Esophagus muscularis mucosa (tissue), 4 donors: Measurements from ENCODE around the gene SLC1A4. TPM values are rescaled to one million over a fixed set of nuclear protein-coding genes. Genes with fewer than 3 reads are reported as not detected.

Experiments
- DNase-seq: peaks from one replicate; pipeline ENCODE4 v3.0.0-alpha.2; 2017; ENCODE audit errors: extremely low spot score
- H3K27ac ChIP-seq, 4 donors: fragments of 200-600 bp; sonication (generic); replicated peaks in 1 of 4; 1 replicate in 3 of 4; 2 replicates in 1 of 4; pipeline ENCODE4 v1.5.1; 2016 to 2019; ENCODE audit warnings: mild to moderate bottlenecking in 1 of 4
- H3K27me3 ChIP-seq, 4 donors: fragments of 200-600 bp; sonication (generic); one replicate each; pipeline versions ENCODE4 v1.5.1 to v1.6.0; 2016 to 2019
- H3K36me3 ChIP-seq, 4 donors: fragments of 200-600 bp; sonication (generic); one replicate each; pipeline ENCODE4 v1.5.1; 2016 to 2019
- H3K4me1 ChIP-seq, 4 donors: fragments of 200-600 bp; sonication (generic); one replicate each; pipeline ENCODE4 v1.5.1; 2016 to 2019
- H3K4me3 ChIP-seq, 4 donors: fragments of 200-600 bp; sonication (generic); 1 replicate in 2 of 4; 2 replicates in 2 of 4; pipeline ENCODE4 v1.5.1; 2016 to 2019; ENCODE audit warnings: mild to moderate bottlenecking in 4 of 4, moderate library complexity in 1 of 4
- H3K9me3 ChIP-seq, 4 donors: fragments of 200-600 bp; sonication (generic); 1 replicate in 3 of 4; 2 replicates in 1 of 4; pipeline ENCODE4 v1.5.1; 2016 to 2019
- EP300 ChIP-seq: sonication (generic); formaldehyde crosslinking; IDR thresholded peaks from one replicate; pipeline ENCODE4 v1.6.1; 2017; ENCODE audit warnings: antibody characterized with exemption
- POLR2A ChIP-seq: fragments of 450-650 bp; IDR thresholded peaks from one replicate; pipeline ENCODE4 v1.6.1; 2017; ENCODE audit warnings: antibody characterized with exemption, moderate library complexity, mild to moderate bottlenecking, low read depth
- POLR2AphosphoS5 ChIP-seq, 2 donors: sonication (generic); formaldehyde crosslinking; IDR thresholded peaks; one replicate each; pipeline ENCODE4 v1.6.1; 2017; ENCODE audit warnings: antibody characterized with exemption in 2 of 2
- WGBS: methylation state at CpG from one replicate; pipeline ENCODE4 v1.1.5; 2018; 5-methylcytosine and 5-hydroxymethylcytosine counted together
- intact Hi-C: fragments of 100-400 bp; cut with DNase I; formaldehyde crosslinking; loops from one replicate; pipeline ENCODE4 v1.15.1; 2023
- small RNA-seq, 3 donors: library from RNA; depleted of rRNA; stranded (forward); fragments of <200 nt; gene quantifications; one replicate each; pipeline ENCODE3, GENCODE V24; 2016
- total RNA-seq, 4 donors: library from RNA; depleted of rRNA; stranded (reverse); fragments of >200 nt; gene quantifications; one replicate each; pipeline versions ENCODE4 v1.1.0 to v1.2.1, GENCODE V29; 2016
- TF ChIP-seq, protein P1 (sequence below), 3 experiments: fragments of 200-600 bp in 2 of 3; fragments of 450-650 bp in 1 of 3; sonication (generic) in 2 of 3; IDR thresholded peaks; one replicate each; pipeline ENCODE4 v1.5.1; 2017 to 2019; ENCODE audit warnings: antibody characterized with exemption in 3 of 3, mild to moderate bottlenecking in 2 of 3, moderate library complexity in 1 of 3

Gene SLC1A4
- total RNA-seq, 4 donors from 2014 or later, result 10.4 to 15.1 (median 10.8) TPM

DNA sequence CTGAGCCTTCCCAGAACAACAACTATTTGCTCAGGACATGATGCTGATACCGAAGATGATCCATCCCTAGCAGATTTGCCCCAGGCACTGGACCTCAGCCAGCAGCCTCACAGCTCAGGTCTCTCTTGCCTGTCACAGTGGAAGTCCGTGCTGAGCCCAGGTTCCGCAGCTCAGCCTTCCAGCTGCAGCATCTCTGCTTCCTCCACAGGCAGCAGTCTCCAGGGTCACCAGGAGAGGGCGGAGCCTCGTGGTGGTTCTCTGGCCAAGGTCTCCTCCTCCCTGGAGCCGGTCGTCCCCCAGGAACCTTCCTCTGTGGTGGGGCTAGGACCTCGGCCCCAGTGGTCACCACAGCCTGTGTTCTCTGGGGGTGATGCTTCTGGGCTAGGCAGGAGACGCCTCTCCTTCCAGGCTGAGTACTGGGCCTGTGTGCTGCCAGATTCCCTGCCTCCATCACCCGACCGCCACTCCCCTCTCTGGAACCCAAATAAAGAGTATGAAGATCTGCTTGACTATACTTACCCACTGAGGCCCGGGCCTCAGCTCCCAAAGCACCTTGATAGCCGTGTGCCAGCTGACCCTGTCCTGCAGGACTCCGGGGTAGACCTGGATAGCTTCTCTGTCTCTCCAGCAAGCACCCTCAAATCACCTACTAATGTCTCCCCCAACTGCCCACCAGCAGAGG lies 82.4 kb downstream of the SLC1A4 start:
- Histone ChIP-seq H3K36me3 (peaks cover 5 to 57% (median 31%) of the 10 kb centered on the region in 4 donors), H3K9me3 (no peaks in the 10 kb centered on the region), H3K27me3 (no peaks in the 10 kb centered on the region), H3K4me3 (no peak overlapping the region), H3K27ac (peak overlapping the region in 3 of 4 donors; percentile 64 to 70 (median 67)), H3K4me1 (peaks cover 70 to 87% (median 76%) of the 10 kb centered on the region in 4 donors)
- intact Hi-C loops, result loop anchor here (5.0 kb wide), 1 partner anchor 56 kb away; no protein-coding TSS in a partner anchor
- TF ChIP-seq, protein P1, sequence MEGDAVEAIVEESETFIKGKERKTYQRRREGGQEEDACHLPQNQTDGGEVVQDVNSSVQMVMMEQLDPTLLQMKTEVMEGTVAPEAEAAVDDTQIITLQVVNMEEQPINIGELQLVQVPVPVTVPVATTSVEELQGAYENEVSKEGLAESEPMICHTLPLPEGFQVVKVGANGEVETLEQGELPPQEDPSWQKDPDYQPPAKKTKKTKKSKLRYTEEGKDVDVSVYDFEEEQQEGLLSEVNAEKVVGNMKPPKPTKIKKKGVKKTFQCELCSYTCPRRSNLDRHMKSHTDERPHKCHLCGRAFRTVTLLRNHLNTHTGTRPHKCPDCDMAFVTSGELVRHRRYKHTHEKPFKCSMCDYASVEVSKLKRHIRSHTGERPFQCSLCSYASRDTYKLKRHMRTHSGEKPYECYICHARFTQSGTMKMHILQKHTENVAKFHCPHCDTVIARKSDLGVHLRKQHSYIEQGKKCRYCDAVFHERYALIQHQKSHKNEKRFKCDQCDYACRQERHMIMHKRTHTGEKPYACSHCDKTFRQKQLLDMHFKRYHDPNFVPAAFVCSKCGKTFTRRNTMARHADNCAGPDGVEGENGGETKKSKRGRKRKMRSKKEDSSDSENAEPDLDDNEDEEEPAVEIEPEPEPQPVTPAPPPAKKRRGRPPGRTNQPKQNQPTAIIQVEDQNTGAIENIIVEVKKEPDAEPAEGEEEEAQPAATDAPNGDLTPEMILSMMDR (IDR thresholded peaks at IDR 0.05), result peak in 2 of 3 experiments; percentile 18 to 20
- TF ChIP-seq POLR2AphosphoS5 (IDR thresholded peaks at IDR 0.05) (no peak), EP300 (no peak), POLR2A (no peak)
- WGBS, result 93% methylated on average over 6 of the region's 14 CpGs
- DNase-seq, result no peak

DNA sequence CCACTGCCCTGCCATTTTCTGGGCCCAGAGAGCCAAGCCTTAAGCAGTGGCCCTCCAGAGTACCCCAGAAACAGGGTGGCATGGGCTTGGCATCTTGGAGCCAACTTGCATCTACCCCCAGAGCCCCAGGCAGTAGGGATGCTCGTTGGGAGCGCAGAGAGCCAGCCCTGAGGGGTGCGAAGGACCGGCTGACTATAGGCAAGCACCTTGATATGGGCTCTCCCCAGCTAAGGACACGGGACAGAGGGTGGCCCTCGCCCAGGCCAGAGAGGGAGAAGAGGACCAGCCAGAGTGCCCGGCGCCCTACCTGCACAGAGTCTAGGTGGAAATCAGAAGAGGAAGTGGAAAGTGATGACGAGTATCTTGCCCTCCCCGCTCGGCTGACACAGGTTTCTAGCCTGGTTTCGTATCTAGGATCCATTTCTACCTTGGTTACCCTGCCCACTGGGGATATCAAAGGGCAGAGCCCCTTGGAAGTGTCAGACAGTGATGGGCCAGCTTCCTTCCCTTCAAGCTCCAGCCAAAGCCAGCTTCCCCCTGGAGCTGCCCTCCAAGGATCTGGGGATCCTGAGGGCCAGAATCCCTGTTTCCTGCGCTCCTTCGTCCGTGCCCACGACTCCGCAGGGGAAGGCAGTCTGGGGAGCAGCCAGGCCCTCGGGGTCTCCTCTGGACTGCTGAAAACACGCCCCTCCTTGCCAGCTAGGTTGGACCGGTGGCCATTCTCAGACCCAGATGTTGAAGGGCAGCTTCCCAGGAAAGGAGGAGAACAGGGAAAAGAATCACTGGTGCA lies 83.2 kb downstream of the SLC1A4 start:
- H3K27me3 ChIP-seq, result no peaks in the 10 kb centered on the region
- peaks cover 70 to 85% (median 77%) of the 10 kb centered on the region in 4 donors for H3K4me1 ChIP-seq
- no peaks in the 10 kb centered on the region for H3K9me3 ChIP-seq
- TF ChIP-seq POLR2A (no peak), POLR2AphosphoS5 (IDR thresholded peaks at IDR 0.05) (no peak)
- TF ChIP-seq, protein P1 (IDR thresholded peaks at IDR 0.05), result no peak
- H3K27ac ChIP-seq, result peak overlapping the region in 3 of 4 donors; percentile 5 to 70 (median 67)
- no peak for DNase-seq
- WGBS, result 92% methylated on average over 18 of the region's 20 CpGs
- intact Hi-C loops, result loop anchor here (5.0 kb wide), 1 partner anchor 55 kb away; no protein-coding TSS in a partner anchor
- H3K36me3 ChIP-seq, result peaks cover 5 to 61% (median 35%) of the 10 kb centered on the region in 4 donors
- no peak overlapping the region for H3K4me3 ChIP-seq

Small RNA genes within 50 kb of the gene (small RNA-seq; reads per million reads assigned to genes)
- gene RNU6-548P, result 0 reads per million in 3 donors

Other genes starting within 250 kb of the SLC1A4 start
- gene CEP68, start 67.0 kb downstream of the SLC1A4 start, total RNA-seq, result 10 to 100 TPM; 21.6 to 39.3 (median 28.6) TPM
- gene RAB1A, start 140.7 kb downstream of the SLC1A4 start, total RNA-seq, result 10 to 100 TPM; 72.1 to 91.4 (median 86.0) TPM
- gene ACTR2, start 238.4 kb downstream of the SLC1A4 start, total RNA-seq, result 100 to 1,000 TPM in 2 of 4 donors, 10 to 100 TPM in 2; 85.2 to 115 (median 99.1) TPM